ENCODE results near the gene IFT81. TPM values are rescaled to one million over a fixed set of nuclear protein-coding genes. Genes with fewer than 3 reads are reported as not detected.
A peak's percentile ranks its signal among the peaks of the same experiment; 100 is the strongest.

IFT81 gene
- total and polyA plus RNA-seq, 3 donors from 2014 or later: 20.1 to 43.4 (median 26.7) TPM

DNA sequence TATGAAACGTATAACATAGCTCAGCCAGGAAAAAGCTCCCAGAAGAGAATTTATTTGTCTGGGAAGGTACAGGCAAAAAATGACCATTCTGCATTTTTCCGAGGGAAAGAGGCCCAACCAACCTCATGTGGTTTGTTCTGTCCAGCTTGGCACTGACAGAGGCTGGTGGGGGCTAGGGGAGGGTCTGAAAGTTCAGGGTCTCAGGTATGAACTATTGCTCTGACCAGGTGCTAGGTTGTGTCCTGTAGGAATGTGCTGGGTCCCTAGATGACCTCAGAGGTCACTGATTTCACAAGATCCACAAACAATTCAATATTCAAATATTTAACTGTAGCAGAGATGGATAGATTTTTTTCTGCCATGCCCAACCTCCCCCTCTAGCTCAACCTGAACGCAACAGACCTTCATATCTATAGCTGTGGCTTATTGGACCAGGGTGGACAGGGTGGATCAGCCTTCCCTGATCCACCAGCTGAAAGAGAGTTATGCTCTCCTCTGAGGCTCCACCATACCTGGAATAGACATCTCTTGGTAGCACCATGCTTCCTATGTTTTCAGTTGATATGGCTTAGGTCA is 32.9 kb upstream of the IFT81 start:
- no peak for DNase-seq
- Histone ChIP-seq H3K36me3 (ENCODE audit: low read depth, missing control alignments) (no peaks in the 10 kb centered on the region), H3K27me3 (no peaks in the 10 kb centered on the region), H3K4me3 (no peak overlapping the region), H3K4me1 (no peaks in the 10 kb centered on the region), H3K27ac (no peak overlapping the region), H3K9me3 (no peaks in the 10 kb centered on the region)
- WGBS, 2 donors: 74 to 76% methylated on average over 3 of the region's 3 CpGs
- TF ChIP-seq POLR2A (IDR thresholded peaks at IDR 0.05): no peak
- TF ChIP-seq, protein P1, sequence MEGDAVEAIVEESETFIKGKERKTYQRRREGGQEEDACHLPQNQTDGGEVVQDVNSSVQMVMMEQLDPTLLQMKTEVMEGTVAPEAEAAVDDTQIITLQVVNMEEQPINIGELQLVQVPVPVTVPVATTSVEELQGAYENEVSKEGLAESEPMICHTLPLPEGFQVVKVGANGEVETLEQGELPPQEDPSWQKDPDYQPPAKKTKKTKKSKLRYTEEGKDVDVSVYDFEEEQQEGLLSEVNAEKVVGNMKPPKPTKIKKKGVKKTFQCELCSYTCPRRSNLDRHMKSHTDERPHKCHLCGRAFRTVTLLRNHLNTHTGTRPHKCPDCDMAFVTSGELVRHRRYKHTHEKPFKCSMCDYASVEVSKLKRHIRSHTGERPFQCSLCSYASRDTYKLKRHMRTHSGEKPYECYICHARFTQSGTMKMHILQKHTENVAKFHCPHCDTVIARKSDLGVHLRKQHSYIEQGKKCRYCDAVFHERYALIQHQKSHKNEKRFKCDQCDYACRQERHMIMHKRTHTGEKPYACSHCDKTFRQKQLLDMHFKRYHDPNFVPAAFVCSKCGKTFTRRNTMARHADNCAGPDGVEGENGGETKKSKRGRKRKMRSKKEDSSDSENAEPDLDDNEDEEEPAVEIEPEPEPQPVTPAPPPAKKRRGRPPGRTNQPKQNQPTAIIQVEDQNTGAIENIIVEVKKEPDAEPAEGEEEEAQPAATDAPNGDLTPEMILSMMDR (IDR thresholded peaks at IDR 0.05): no peak
- intact Hi-C loops (cut with DNase I; ENCODE audit: low total_unique reads): no loop called here

DNA sequence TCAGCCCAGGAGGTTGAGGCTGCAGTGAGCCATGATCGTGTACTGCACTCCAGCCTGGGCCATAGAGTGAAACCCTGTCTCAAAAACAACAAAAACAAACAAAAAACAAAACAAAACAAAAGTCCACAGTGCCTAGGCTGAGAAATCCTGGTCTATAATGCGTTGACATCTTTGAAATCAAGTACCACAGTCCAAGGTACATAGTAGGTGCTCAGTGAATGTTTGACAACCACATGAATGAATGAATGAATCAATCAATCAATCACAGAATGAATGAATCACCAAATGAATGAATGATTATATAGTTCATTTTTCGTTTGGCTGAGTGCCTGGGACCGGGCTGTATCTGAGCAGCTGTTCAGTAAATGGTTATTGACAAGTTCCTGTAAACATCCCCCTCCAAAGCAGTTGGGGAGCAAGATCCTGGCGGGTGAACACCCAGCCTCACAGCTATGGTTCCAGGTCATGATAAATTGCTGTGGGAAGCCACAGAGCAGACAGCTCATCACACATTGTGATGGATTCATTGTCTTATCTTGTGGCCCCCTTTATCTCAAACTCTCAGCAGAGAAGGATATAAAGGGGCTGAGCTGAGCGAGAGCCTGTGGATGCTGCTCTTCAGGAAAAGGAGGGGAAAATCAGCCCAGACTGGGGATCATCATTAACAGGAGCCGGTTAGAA is 30.4 kb upstream of the IFT81 start:
- no peak overlapping the region for H3K4me3 ChIP-seq
- H3K4me1 ChIP-seq: no peaks in the 10 kb centered on the region
- no peak for DNase-seq
- H3K27ac ChIP-seq: no peak overlapping the region
- no peaks in the 10 kb centered on the region for H3K9me3 ChIP-seq
- intact Hi-C loops (cut with DNase I; ENCODE audit: low total_unique reads): no loop called here
- TF ChIP-seq POLR2A (IDR thresholded peaks at IDR 0.05): no peak
- TF ChIP-seq, protein P1 (IDR thresholded peaks at IDR 0.05): no peak
- no peaks in the 10 kb centered on the region for H3K27me3 ChIP-seq
- 59 to 63% methylated on average over 7 of the region's 7 CpGs for WGBS, 2 donors
- no peaks in the 10 kb centered on the region for H3K36me3 ChIP-seq (ENCODE audit: low read depth, missing control alignments)

DNA sequence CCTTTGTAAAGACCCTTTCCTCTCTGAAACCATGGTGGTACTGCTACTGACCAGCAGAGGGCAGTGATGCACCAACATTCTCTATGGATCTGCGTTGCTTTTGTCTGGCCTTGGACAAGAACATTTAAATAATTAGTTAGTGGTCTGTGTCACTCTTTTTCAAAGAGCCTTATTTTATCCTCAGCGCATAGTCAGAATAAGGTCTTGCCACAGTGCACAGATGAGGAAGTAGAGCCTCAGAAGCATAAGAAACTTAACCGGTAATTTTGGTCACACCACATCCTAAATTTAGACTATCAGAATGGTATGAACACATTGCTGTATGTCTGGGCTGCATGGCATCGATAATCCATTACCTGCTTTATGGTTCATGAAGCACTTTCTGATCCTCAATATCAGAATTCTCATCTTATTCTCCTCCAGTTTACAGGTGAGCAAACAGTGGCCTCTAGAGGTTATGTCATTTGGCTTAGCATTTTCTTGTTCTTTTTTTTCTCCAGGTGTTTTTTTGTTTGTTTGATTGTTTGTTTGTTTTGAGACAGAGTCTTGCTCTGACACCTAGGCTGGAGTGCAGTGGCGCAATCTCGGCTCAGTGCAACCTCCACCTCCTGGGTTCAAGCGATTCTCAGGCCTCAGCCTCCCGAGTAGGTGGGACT is 23.7 kb upstream of the IFT81 start:
- WGBS, 2 donors: 58 to 64% methylated on average over 8 of the region's 8 CpGs
- Histone ChIP-seq H3K27ac (peak overlapping the region in 1 of 2 donors; percentile 43), H3K36me3 (ENCODE audit: low read depth, missing control alignments) (no peaks in the 10 kb centered on the region), H3K4me1 (no peaks in the 10 kb centered on the region), H3K4me3 (no peak overlapping the region), H3K9me3 (no peaks in the 10 kb centered on the region), H3K27me3 (no peaks in the 10 kb centered on the region)
- TF ChIP-seq POLR2A (IDR thresholded peaks at IDR 0.05): no peak
- TF ChIP-seq, protein P1 (IDR thresholded peaks at IDR 0.05): peak; percentile 87 to 98 (median 97)
- intact Hi-C loops (cut with DNase I; ENCODE audit: low total_unique reads): loop anchor here (10.0 kb wide), 2 partner anchors 124 to 334 kb away; no protein-coding TSS in a partner anchor
- DNase-seq: peak; percentile 83

DNA sequence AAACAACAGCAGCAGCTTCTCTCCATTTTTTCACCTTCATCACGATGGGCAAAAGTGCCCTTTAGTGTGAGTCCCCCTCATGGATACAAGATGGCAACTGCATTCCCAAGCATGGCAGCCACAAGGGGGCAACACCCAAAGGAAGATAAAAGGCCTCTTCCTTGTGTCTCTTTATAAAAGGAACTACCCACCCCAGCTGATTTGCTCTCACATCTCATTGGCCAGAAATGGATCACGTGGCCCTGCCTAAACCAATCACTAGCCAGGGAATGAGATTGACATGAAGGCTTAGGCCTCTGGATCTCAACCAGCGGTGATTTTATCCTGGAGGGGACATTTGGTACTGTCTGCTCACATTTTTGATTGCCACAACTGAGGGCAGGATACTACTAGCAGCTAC is 21.9 kb upstream of the IFT81 start:
- Histone ChIP-seq H3K4me1 (no peaks in the 10 kb centered on the region), H3K36me3 (ENCODE audit: low read depth, missing control alignments) (no peaks in the 10 kb centered on the region), H3K27me3 (no peaks in the 10 kb centered on the region), H3K27ac (no peak overlapping the region), H3K4me3 (peak overlapping the region in 1 of 2 donors; percentile 23), H3K9me3 (no peaks in the 10 kb centered on the region)
- no peak for TF ChIP-seq POLR2A (IDR thresholded peaks at IDR 0.05)
- TF ChIP-seq, protein P1 (IDR thresholded peaks at IDR 0.05): peak; percentile 20 to 39 (median 32)
- WGBS, 2 donors: 56 to 66% methylated on average over 3 of the region's 3 CpGs
- DNase-seq: peak; percentile 86
- intact Hi-C loops (cut with DNase I; ENCODE audit: low total_unique reads): loop anchor here (10.0 kb wide), 2 partner anchors 123 to 333 kb away; no protein-coding TSS in a partner anchor
